MM.1S (cell line): Measurements from ENCODE around the gene COL2A1.

Experiments used
- CTCF ChIP-seq: fragments of 300-600 bp; sonication (generic); IDR thresholded peaks from 2 replicates; pipeline ENCODE4 v1.5.1; 2016; ENCODE audit warnings: antibody characterized with exemption, low read length, mixed read lengths
- EZH2 ChIP-seq: fragments of 300-600 bp; sonication (generic); optimal IDR thresholded peaks from 2 replicates; pipeline ENCODE3; 2017; ENCODE audit warnings: low read depth, mild to moderate bottlenecking, antibody characterized with exemption, low read length, mixed read lengths
- EZH2phosphoT487 ChIP-seq: fragments of 300-600 bp; sonication (generic); IDR thresholded peaks from 2 replicates; pipeline ENCODE4 v1.6.1; 2018; ENCODE audit warnings: antibody characterized with exemption, low read length

- TF ChIP-seq CTCF (no peak), EZH2phosphoT487 (no peak), EZH2 (no peak)
These were observed 29.2 kb upstream of the COL2A1 start for GRCh38 chr12:48033451-48033850.
